ENCODE data around the gene CTNND2. TPM values are rescaled to one million over a fixed set of nuclear protein-coding genes. Genes with fewer than 3 reads are reported as not detected.

The CTNND2 gene
- total RNA-seq, 1 donor = 1.9 TPM

- H3K4me3 ChIP-seq (ENCODE audit: low read depth, low read length) = no peak overlapping the region
- TF ChIP-seq, protein P1, sequence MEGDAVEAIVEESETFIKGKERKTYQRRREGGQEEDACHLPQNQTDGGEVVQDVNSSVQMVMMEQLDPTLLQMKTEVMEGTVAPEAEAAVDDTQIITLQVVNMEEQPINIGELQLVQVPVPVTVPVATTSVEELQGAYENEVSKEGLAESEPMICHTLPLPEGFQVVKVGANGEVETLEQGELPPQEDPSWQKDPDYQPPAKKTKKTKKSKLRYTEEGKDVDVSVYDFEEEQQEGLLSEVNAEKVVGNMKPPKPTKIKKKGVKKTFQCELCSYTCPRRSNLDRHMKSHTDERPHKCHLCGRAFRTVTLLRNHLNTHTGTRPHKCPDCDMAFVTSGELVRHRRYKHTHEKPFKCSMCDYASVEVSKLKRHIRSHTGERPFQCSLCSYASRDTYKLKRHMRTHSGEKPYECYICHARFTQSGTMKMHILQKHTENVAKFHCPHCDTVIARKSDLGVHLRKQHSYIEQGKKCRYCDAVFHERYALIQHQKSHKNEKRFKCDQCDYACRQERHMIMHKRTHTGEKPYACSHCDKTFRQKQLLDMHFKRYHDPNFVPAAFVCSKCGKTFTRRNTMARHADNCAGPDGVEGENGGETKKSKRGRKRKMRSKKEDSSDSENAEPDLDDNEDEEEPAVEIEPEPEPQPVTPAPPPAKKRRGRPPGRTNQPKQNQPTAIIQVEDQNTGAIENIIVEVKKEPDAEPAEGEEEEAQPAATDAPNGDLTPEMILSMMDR (IDR thresholded peaks at IDR 0.05; ENCODE audit: insufficient read depth, low read length) = no peak
- no peak for DNase-seq (ENCODE audit: low read depth)
Measured at GRCh38 chr5:11026543-11026942, 877.7 kb downstream of the CTNND2 start.

- H3K4me3 ChIP-seq (ENCODE audit: low read depth, low read length) = no peak overlapping the region
- TF ChIP-seq, protein P1 (IDR thresholded peaks at IDR 0.05; ENCODE audit: insufficient read depth, low read length) = no peak
- DNase-seq (ENCODE audit: low read depth) = no peak
Measured at GRCh38 chr5:11023945-11024344, 880.3 kb downstream of the CTNND2 start.

- TF ChIP-seq, protein P1 (IDR thresholded peaks at IDR 0.05; ENCODE audit: insufficient read depth, low read length) = no peak
Measured at GRCh38 chr5:11013793-11014192, 890.5 kb downstream of the CTNND2 start.

GRCh38 chr5:11012295-11012694 is 892.0 kb downstream of the CTNND2 start:
- TF ChIP-seq, protein P1 (IDR thresholded peaks at IDR 0.05; ENCODE audit: insufficient read depth, low read length) = no peak
- no peak for DNase-seq (ENCODE audit: low read depth)
- H3K4me3 ChIP-seq (ENCODE audit: low read depth, low read length) = no peak overlapping the region

More at GRCh38 chr5:11013793-11014192, 890.5 kb downstream of the CTNND2 start:
- no peak for DNase-seq (ENCODE audit: low read depth)
- H3K4me3 ChIP-seq (ENCODE audit: low read depth, low read length) = no peak overlapping the region

- no peak for DNase-seq (ENCODE audit: low read depth)
- TF ChIP-seq, protein P1 (IDR thresholded peaks at IDR 0.05; ENCODE audit: insufficient read depth, low read length) = no peak
- H3K4me3 ChIP-seq (ENCODE audit: low read depth, low read length) = no peak overlapping the region
Measured at GRCh38 chr5:11010429-11011210, 893.6 kb downstream of the CTNND2 start.

DNA sequence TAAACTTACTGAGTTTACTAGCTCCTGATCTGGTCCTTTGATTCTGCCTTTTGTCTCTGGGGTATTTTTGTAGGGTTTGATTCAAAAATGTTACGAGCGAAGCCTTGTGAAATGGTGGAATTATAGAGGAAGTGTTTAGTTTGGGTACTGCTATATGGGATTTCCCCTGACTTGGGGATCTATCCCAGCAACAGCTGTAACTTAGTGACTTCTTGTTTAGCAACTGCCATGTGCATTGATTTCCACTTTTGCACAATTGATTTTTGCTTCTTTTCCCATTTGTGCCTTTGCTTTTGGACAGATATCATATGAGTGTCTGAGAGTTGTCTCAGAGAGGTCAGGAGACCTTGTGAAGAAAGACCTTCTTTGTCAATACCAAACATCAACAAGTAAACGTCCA is 894.7 kb downstream of the CTNND2 start:
- DNase-seq (ENCODE audit: low read depth) = no peak
- no peak overlapping the region for H3K4me3 ChIP-seq (ENCODE audit: low read depth, low read length)
- TF ChIP-seq, protein P1 (IDR thresholded peaks at IDR 0.05; ENCODE audit: insufficient read depth, low read length) = no peak
